ENCODE data around the gene ODF2. TPM values are rescaled to one million over a fixed set of nuclear protein-coding genes. Genes with fewer than 3 reads are reported as not detected.

ODF2 gene
- 17.6 and 27.1 TPM in 2 replicates for total RNA-seq

DNA sequence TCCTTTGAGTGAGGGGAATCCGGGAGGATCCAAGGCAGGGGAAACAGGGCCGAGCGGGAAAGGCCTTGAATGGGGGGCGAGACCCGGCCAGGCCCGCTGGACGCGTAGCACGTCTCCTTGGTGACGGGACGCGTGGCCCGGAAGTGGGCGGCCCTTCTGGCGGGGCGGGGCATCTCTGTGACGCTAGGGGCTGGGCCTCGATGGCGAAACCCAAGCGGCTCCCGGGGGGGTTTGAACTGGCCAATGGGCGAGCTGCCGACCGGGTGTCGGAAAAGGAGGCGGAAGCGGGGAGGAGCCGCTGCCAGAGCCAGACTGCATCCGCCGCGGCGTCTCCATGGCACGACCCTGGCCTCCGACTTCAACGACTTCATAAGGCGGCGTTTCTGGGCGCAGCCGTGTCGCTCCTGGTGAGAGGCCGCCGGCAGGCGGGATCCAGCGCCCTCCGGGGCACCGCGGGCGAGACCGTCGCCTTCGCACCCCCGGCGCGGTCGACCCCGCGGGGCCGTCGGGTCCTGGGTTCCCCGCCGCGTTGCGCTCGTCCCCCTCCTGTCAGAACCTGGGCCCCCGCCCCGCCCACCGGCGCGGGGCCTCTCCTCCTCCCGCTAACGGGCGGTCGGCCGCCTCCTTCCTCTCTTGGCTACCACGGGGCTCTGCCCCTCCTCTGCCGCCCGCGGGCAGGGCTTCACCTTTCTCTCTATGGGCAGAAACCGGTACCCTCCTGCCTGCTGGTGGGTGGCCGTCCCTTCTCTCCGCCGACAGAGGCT, at the start of gene ODF2:
Gene ODF2, plus strand, starts transcription at position 158 of the 764 bp plus-strand sequence. Its CDS starts 86 bp downstream, at position 244.
- TF ChIP-seq, protein P1, sequence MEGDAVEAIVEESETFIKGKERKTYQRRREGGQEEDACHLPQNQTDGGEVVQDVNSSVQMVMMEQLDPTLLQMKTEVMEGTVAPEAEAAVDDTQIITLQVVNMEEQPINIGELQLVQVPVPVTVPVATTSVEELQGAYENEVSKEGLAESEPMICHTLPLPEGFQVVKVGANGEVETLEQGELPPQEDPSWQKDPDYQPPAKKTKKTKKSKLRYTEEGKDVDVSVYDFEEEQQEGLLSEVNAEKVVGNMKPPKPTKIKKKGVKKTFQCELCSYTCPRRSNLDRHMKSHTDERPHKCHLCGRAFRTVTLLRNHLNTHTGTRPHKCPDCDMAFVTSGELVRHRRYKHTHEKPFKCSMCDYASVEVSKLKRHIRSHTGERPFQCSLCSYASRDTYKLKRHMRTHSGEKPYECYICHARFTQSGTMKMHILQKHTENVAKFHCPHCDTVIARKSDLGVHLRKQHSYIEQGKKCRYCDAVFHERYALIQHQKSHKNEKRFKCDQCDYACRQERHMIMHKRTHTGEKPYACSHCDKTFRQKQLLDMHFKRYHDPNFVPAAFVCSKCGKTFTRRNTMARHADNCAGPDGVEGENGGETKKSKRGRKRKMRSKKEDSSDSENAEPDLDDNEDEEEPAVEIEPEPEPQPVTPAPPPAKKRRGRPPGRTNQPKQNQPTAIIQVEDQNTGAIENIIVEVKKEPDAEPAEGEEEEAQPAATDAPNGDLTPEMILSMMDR (IDR thresholded peaks at IDR 0.05; ENCODE audit: insufficient read depth, low read length, severe bottlenecking) = no peak
- peak; percentile 84 for DNase-seq (ENCODE audit: low read depth)
- H3K36me3 ChIP-seq (ENCODE audit: control insufficient read depth, insufficient read depth, low read length) = peaks cover 7% of the 10 kb centered on the region
- H3K4me3 ChIP-seq (ENCODE audit: low read depth, low read length) = peak within 1 kb of the TSS; percentile 83
- H3K27me3 ChIP-seq (ENCODE audit: control insufficient read depth, insufficient read depth, low read length) = no peaks in the 10 kb centered on the region
- FAIRE-seq = no peak

DNA sequence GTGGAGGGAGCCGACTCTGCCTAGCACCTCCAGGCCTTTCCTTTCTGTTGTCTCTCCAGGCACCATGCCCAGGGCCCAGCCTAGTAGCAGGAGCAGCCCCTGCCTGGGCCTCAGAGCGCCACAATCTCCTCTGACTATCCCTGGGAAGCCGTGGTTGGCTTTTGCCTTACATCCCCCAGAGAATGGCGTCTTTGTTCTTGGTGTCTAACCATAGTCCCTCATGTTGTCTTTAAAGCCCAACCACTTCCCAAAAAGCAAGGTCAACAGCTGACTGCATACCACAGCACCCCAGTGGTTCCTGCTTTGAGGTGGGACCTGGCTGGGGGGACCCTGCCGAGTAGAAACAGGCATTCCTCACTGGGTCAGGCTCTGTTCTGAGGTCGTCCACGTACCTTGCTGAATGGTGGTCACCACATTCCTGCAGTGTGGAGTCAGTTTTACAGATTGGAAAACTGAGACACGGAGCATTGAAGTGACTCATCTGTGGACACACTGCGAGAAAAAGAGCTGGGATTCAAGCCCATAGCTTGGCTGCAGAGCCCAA, 48.9 kb upstream of the ODF2 start:
- DNase-seq (ENCODE audit: low read depth) (no peak), FAIRE-seq (no peak)
- TF ChIP-seq, protein P1 (IDR thresholded peaks at IDR 0.05; ENCODE audit: insufficient read depth, low read length, severe bottlenecking) = no peak
- Histone ChIP-seq H3K4me3 (ENCODE audit: low read depth, low read length) (no peak overlapping the region), H3K27me3 (ENCODE audit: control insufficient read depth, insufficient read depth, low read length) (peaks cover 6% of the 10 kb centered on the region), H3K36me3 (ENCODE audit: control insufficient read depth, insufficient read depth, low read length) (no peaks in the 10 kb centered on the region)

DNA sequence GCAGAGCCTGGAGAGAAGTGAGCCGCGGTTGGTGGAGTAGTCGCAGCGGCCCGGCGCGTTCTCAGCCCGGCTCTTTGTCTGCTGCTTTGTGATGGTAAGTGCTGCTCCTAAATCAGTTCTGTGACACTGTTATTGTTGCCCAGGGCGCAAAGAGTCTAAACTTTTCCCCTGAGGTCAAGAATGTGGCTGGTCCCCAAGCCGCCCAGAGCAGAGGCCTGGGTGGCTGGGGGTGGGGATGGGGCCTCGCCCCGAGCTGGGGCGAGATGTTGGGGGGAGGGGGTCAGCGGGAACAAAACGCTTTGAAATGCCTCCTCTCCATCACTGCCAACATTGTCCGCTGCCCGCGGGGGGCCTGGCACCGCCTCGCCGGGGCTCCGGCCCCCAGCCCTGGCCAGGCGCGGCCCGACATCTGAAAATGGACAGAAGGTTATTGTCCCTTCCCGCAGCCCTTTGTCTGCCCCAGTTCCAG, 46.8 kb upstream of the ODF2 start:
- DNase-seq (ENCODE audit: low read depth) (no peak), FAIRE-seq (no peak)
- no peaks in the 10 kb centered on the region for H3K36me3 ChIP-seq (ENCODE audit: control insufficient read depth, insufficient read depth, low read length)
- peaks cover 6% of the 10 kb centered on the region for H3K27me3 ChIP-seq (ENCODE audit: control insufficient read depth, insufficient read depth, low read length)
- H3K4me3 ChIP-seq (ENCODE audit: low read depth, low read length) = no peak overlapping the region
- TF ChIP-seq, protein P1 (IDR thresholded peaks at IDR 0.05; ENCODE audit: insufficient read depth, low read length, severe bottlenecking) = no peak

DNA sequence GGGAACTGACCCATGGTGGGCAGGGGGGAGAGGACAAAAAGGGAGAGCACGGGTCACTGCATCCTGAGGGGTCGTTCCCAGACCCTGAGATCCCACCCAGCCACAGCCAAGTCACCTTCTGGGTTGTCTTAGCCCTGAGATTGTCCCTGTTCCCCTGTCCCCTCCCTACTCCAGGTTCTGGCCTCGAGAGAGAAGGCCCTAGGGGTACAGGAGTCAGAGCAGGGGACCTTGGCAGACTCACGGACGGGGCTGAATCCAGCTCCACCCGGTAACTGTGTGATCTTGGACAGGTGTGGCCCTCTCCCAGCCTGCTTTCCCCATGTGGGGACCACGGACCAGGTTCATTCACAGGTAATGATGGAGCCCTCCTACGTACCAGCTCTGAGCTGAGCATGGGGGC, 46.4 kb upstream of the ODF2 start:
- TF ChIP-seq, protein P1 (IDR thresholded peaks at IDR 0.05; ENCODE audit: insufficient read depth, low read length, severe bottlenecking) = no peak
- no peak overlapping the region for H3K4me3 ChIP-seq (ENCODE audit: low read depth, low read length)
- H3K36me3 ChIP-seq (ENCODE audit: control insufficient read depth, insufficient read depth, low read length) = no peaks in the 10 kb centered on the region
- peaks cover 6% of the 10 kb centered on the region for H3K27me3 ChIP-seq (ENCODE audit: control insufficient read depth, insufficient read depth, low read length)
- FAIRE-seq (no peak), DNase-seq (ENCODE audit: low read depth) (no peak)

DNA sequence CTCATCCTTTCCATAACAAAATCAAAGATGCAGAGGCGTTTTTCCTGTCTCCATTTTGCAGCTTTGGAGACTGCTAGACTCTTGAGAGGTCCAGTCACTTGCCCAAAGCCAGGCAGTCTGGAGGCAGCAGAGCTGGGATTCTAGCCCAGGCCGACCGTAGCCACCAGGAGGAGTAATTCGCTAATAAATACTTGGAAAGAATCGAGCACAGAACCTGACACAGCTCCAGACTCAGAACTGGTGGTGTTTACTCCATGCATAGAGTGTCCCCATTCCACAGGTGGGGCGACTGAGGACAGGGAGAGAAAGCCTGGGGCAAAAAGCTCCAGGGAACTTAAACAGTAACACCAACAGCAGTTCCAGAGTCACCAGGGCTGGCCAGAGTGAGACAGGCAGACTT, 45.8 kb upstream of the ODF2 start:
- Histone ChIP-seq H3K27me3 (ENCODE audit: control insufficient read depth, insufficient read depth, low read length) (peaks cover 6% of the 10 kb centered on the region), H3K4me3 (ENCODE audit: low read depth, low read length) (no peak overlapping the region), H3K36me3 (ENCODE audit: control insufficient read depth, insufficient read depth, low read length) (no peaks in the 10 kb centered on the region)
- DNase-seq (ENCODE audit: low read depth) (no peak), FAIRE-seq (no peak)
- TF ChIP-seq, protein P1 (IDR thresholded peaks at IDR 0.05; ENCODE audit: insufficient read depth, low read length, severe bottlenecking) = peak; percentile 29
